GM12878 (cell line): ENCODE results near the gene AMBP. TPM values are rescaled to one million over a fixed set of nuclear protein-coding genes. Genes with fewer than 3 reads are reported as not detected.

Experiments
- ATAC-seq: fragments of 200-7000 bp; cut with Tn5 transposase; 3 replicates; pipeline ENCODE4 v1.9.1; 2020; ENCODE audit warnings: mild to moderate bottlenecking, moderate library complexity
- BruUV-seq: library from RNA; stranded (reverse); fragments of 400-500 nt; replicated peaks from 2 replicates; lab custom pipeline; 2021; lab: Mats Ljungman, UMichigan
- CTCF ChIA-PET: fragments of 300-600 bp; sonication (Branson Sonifier 250); formaldehyde crosslinking; extraction: SDS; loops from one replicate; lab custom pipeline; 2021; ENCODE audit warnings: inconsistent platforms; lab: Yijun Ruan, JAX
- POLR2A ChIA-PET: fragments of 350-600 bp; formaldehyde crosslinking; extraction: SDS; loops from one replicate; lab custom pipeline; 2021; ENCODE audit warnings: inconsistent platforms; lab: Charles Lee
- RAD21 ChIA-PET: fragments of 300-600 bp; sonication (Branson Sonifier 250); formaldehyde crosslinking; loops from one replicate; lab custom pipeline; 2023; ENCODE audit warnings: antibody characterized with exemption; ENCODE audit not compliant: unreplicated experiment; lab: Charles Lee
- SMC1A ChIA-PET: fragments of 300-600 bp; sonication (Branson Sonifier 250); formaldehyde crosslinking; loops from one replicate; lab custom pipeline; 2023; ENCODE audit not compliant: unreplicated experiment, uncharacterized antibody; lab: Charles Lee
- DNase-seq: peaks from one replicate; pipeline ENCODE4 v3.0.0-alpha.2; 2011; ENCODE audit warnings: low read depth, low spot score
- FAIRE-seq: peaks from 3 replicates; lab custom pipeline; 2011; peaks lifted over from hg19 to GRCh38; lab: Jason Lieb, UNC
- H2AFZ ChIP-seq: 2 replicates; pipeline ENCODE4 v1.6.0; 2011; ENCODE audit warnings: low read depth, low read length, control low read depth; ENCODE audit not compliant: control insufficient read depth
- H3K27ac ChIP-seq: 2 replicates; pipeline ENCODE4 v1.5.1; 2011; ENCODE audit warnings: control low read depth; ENCODE audit not compliant: control insufficient read depth, insufficient read depth
- H3K27me3 ChIP-seq, 2 experiments: replicated peaks in 1 of 2; 2 replicates each; pipeline versions ENCODE4 v1.6.0 to v1.6.1; 2011; ENCODE audit warnings: low read length in 1 of 2; ENCODE audit not compliant: control insufficient read depth in 2 of 2, insufficient read depth in 2 of 2
- H3K36me3 ChIP-seq, 2 experiments: 2 replicates each; pipeline ENCODE4 v1.5.1; 2011; ENCODE audit warnings: low read length in 1 of 2; ENCODE audit not compliant: control insufficient read depth in 2 of 2, insufficient read depth in 2 of 2
- H3K4me1 ChIP-seq: 2 replicates; pipeline ENCODE4 v1.6.1; 2011; ENCODE audit warnings: mild to moderate bottlenecking, low read length, moderate library complexity, mixed read lengths; ENCODE audit not compliant: control insufficient read depth, insufficient read depth
- H3K4me2 ChIP-seq: 2 replicates; pipeline ENCODE4 v1.6.0; 2011; ENCODE audit warnings: control low read depth; ENCODE audit not compliant: control insufficient read depth, insufficient read depth
- H3K4me3 ChIP-seq: fragments of 200-600 bp; sonication (generic); 2 replicates; pipeline ENCODE4 v1.5.1; 2016
- H3K79me2 ChIP-seq: 2 replicates; pipeline ENCODE4 v1.6.0; 2011; ENCODE audit warnings: low read length; ENCODE audit not compliant: control insufficient read depth, insufficient read depth
- H3K9ac ChIP-seq: 2 replicates; pipeline ENCODE4 v1.8.0; 2011; ENCODE audit warnings: low read length, control low read depth, mixed read lengths; ENCODE audit not compliant: control insufficient read depth, insufficient read depth
- H3K9me3 ChIP-seq: replicated peaks from 3 replicates; pipeline ENCODE4 v1.5.1; 2011; ENCODE audit warnings: mild to moderate bottlenecking, low read length; ENCODE audit not compliant: control insufficient read depth, insufficient read depth
- H4K20me1 ChIP-seq: 2 replicates; pipeline ENCODE4 v1.6.0; 2011; ENCODE audit not compliant: control insufficient read depth, insufficient read depth
- ATF7 ChIP-seq: fragments of 450-650 bp; IDR thresholded peaks from 2 replicates; pipeline ENCODE4 v1.6.1; 2016; ENCODE audit warnings: low read depth, mild to moderate bottlenecking
- CBX5 ChIP-seq: sonication (generic); IDR thresholded peaks from 2 replicates; pipeline ENCODE4 v1.6.1; 2016; ENCODE audit warnings: low read depth, moderate library complexity, mild to moderate bottlenecking, inconsistent platforms
- KDM1A ChIP-seq: fragments of 200-600 bp; sonication (generic); IDR thresholded peaks from 2 replicates; pipeline ENCODE4 v1.6.1; 2016; ENCODE audit warnings: borderline replicate concordance
- NFYB ChIP-seq: IDR thresholded peaks from 2 replicates; pipeline ENCODE4 v1.6.1; 2011; ENCODE audit warnings: low read depth, mild to moderate bottlenecking, low read length, improper control_type of control experiment, moderate library complexity; ENCODE audit not compliant: insufficient read depth
- PAX8 ChIP-seq: fragments of 450-650 bp; IDR thresholded peaks from 2 replicates; pipeline ENCODE4 v1.6.1; 2017; ENCODE audit warnings: mild to moderate bottlenecking, moderate library complexity
- RB1 ChIP-seq: fragments of 450-650 bp; formaldehyde crosslinking; IDR thresholded peaks from 2 replicates; pipeline ENCODE4 v1.6.1; 2017; ENCODE audit warnings: mild to moderate bottlenecking, borderline replicate concordance
- SMAD1 ChIP-seq: fragments of 450-650 bp; IDR thresholded peaks from 2 replicates; pipeline ENCODE4 v1.6.1; 2018; ENCODE audit warnings: mild to moderate bottlenecking, low read depth; ENCODE audit not compliant: partially characterized antibody
- SP1 ChIP-seq: IDR thresholded peaks from one replicate; pipeline ENCODE4 v1.6.1; 2011; ENCODE audit warnings: low read depth, low read length
- TAF1 ChIP-seq: IDR thresholded peaks from 2 replicates; pipeline ENCODE4 v1.6.1; 2011; ENCODE audit warnings: mild to moderate bottlenecking, low read depth, low read length, borderline replicate concordance
- ZNF217 ChIP-seq: fragments of 450-650 bp; IDR thresholded peaks from 2 replicates; pipeline ENCODE4 v1.6.1; 2017; ENCODE audit warnings: antibody characterized with exemption, mild to moderate bottlenecking
- WGBS: methylation state at CpG from one replicate; pipeline ENCODE4 v1.1.6; 2016; ENCODE audit warnings: low lambda C conversion rate; ENCODE audit not compliant: insufficient replicate concordance, insufficient coverage; ENCODE audit errors: missing lambda C conversion rate; 5-methylcytosine and 5-hydroxymethylcytosine counted together
- in situ Hi-C: fragments of 300-500 bp; cut with MboI; formaldehyde crosslinking; loops from 9 replicates; pipeline ENCODE4 v1.14.3; 2018; ENCODE audit warnings: mixed read lengths
- intact Hi-C: fragments of 100-400 bp; cut with micrococcal nuclease; formaldehyde crosslinking; loops from one replicate; pipeline ENCODE4 v1.14.2; 2022; ENCODE audit not compliant: unreplicated experiment
- polyA plus RNA-seq, 11 experiments: library from polyadenylated mRNA; depleted of rRNA in 4 of 11; unstranded in 6 of 11; stranded (reverse) in 5 of 11; fragments of >200 nt; fragmentation: Nextera tagmentation in 4 of 11; fragmentation: Illumina TruSeq in 1 of 11; extraction: Ambion mirVana in 4 of 11; extraction: Trizol in 1 of 11; gene quantifications; 1 replicate in 1 of 11; 2 replicates in 10 of 11; pipeline versions ENCODE4 v1.2.1 to v1.2.3, GENCODE V29; 2011 to 2016; ENCODE audit warnings: inconsistent platforms in 2 of 11, missing spikeins in 2 of 11, low read depth in 1 of 11
- total RNA-seq, 4 experiments: library from RNA; depleted of rRNA in 3 of 4; stranded (reverse); fragments of >200 nt in 3 of 4; fragmentation: Illumina TruSeq in 1 of 4; extraction: Trizol in 1 of 4; gene quantifications; 2 replicates each; pipeline versions ENCODE4 v1.2.1 to v1.2.3, GENCODE V29; 2013 to 2021
- TF ChIP-seq, protein P1 (sequence below): fragments of 450-650 bp; IDR thresholded peaks from 2 replicates; pipeline ENCODE4 v1.6.1; 2016; ENCODE audit warnings: mild to moderate bottlenecking
- TF ChIP-seq, protein P2 (sequence below): IDR thresholded peaks from 2 replicates; pipeline ENCODE4 v1.6.1; 2011; ENCODE audit warnings: mild to moderate bottlenecking, low read depth, low read length, moderate library complexity; ENCODE audit not compliant: insufficient replicate concordance
- TF ChIP-seq, protein P3 (sequence below): fragments of 450-650 bp; IDR thresholded peaks from 2 replicates; pipeline ENCODE4 v1.6.1; 2014; ENCODE audit warnings: mild to moderate bottlenecking
- TF ChIP-seq, protein P4 (sequence below): IDR thresholded peaks from 2 replicates; pipeline ENCODE4 v1.6.1; 2012; ENCODE audit warnings: low read depth, low read length, improper control_type of control experiment
- TF ChIP-seq, protein P5 (sequence below): fragments of 450-650 bp; conservative IDR thresholded peaks from 2 replicates; pipeline ENCODE4 v1.6.1; 2017; ENCODE audit warnings: mild to moderate bottlenecking, moderate library complexity
- TF ChIP-seq, protein P6 (sequence below): fragments of 450-650 bp; IDR thresholded peaks from 2 replicates; pipeline ENCODE4 v1.6.1; 2016; ENCODE audit warnings: mild to moderate bottlenecking

Gene AMBP
- total and polyA plus RNA-seq, 10 of the 15 experiments (the other 5 are each of a cell fraction or from before 2014, with no cell fraction given) = 0.11 to 2.3 (median 0.18) TPM; not detected in 7

DNA sequence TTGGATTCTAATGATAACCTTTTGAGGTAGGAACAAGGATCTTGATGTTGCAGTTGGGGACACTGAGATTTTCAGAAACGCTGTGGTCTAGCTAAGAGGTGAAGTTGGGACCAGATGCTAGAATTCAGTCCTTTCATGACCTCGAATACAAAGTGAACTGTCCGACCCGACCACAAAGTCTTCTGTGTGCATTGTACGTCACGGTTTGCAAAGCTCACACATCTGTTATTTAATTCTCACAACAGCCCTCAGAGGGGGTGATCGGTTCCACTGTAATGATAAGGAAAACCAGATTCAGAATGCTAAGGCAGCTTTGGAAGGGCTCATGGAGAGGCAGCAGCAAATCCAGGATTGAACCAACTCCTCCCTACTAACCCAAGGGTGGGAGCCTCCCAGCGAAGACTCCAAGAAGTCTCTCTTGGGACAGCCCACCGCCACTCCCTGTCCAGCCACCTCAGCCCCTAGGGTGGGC, 37.6 kb upstream of the AMBP start (continued):
- TF ChIP-seq, protein P1, sequence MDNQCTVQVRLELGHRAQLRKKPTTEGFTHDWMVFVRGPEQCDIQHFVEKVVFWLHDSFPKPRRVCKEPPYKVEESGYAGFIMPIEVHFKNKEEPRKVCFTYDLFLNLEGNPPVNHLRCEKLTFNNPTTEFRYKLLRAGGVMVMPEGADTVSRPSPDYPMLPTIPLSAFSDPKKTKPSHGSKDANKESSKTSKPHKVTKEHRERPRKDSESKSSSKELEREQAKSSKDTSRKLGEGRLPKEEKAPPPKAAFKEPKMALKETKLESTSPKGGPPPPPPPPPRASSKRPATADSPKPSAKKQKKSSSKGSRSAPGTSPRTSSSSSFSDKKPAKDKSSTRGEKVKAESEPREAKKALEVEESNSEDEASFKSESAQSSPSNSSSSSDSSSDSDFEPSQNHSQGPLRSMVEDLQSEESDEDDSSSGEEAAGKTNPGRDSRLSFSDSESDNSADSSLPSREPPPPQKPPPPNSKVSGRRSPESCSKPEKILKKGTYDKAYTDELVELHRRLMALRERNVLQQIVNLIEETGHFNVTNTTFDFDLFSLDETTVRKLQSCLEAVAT = no peak
- TF ChIP-seq RB1 (no peak), SMAD1 (no peak)
- TF ChIP-seq, protein P2, sequence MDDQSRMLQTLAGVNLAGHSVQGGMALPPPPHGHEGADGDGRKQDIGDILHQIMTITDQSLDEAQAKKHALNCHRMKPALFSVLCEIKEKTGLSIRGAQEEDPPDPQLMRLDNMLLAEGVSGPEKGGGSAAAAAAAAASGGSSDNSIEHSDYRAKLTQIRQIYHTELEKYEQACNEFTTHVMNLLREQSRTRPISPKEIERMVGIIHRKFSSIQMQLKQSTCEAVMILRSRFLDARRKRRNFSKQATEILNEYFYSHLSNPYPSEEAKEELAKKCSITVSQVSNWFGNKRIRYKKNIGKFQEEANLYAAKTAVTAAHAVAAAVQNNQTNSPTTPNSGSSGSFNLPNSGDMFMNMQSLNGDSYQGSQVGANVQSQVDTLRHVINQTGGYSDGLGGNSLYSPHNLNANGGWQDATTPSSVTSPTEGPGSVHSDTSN = no peak
- TF ChIP-seq, protein P3, sequence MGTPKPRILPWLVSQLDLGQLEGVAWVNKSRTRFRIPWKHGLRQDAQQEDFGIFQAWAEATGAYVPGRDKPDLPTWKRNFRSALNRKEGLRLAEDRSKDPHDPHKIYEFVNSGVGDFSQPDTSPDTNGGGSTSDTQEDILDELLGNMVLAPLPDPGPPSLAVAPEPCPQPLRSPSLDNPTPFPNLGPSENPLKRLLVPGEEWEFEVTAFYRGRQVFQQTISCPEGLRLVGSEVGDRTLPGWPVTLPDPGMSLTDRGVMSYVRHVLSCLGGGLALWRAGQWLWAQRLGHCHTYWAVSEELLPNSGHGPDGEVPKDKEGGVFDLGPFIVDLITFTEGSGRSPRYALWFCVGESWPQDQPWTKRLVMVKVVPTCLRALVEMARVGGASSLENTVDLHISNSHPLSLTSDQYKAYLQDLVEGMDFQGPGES = no peak

DNA sequence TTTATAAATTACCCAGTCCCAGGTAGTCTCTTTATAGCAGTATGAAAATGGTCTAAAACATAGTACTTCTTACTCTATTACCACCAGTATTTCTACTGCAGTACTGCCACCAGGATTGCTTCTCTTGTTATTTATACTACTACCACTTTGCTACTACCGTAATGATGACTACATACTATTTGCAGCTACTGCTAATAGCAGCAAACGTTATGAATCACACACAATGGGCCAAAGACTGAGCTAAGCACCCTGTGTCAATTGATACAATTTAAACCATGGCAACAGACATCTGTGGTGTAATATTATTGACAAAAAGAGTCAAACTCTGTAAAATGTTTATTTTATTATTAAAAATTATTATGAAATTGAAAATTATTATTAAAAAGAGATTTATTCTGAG, 36.3 kb upstream of the AMBP start:
- H3K27ac ChIP-seq = no peak overlapping the region
- no peak overlapping the region for H3K4me2 ChIP-seq
- H3K9ac ChIP-seq = no peak overlapping the region
- H3K27me3 ChIP-seq = peaks cover 2 to 6% of the 10 kb centered on the region in 2 experiments; a peak in 3 of 4 replicates
- WGBS = 0% methylated on average over 2 of the region's 2 CpGs
- no peaks in the 10 kb centered on the region for H3K4me1 ChIP-seq
- in situ Hi-C loops = no loop called here
- RAD21 ChIA-PET = no interaction called here
- DNase-seq = no peak
- no peaks in the 10 kb centered on the region for H3K9me3 ChIP-seq
- CTCF ChIA-PET = no interaction called here
- POLR2A ChIA-PET = no interaction called here
- intact Hi-C loops = no loop called here
- no peak overlapping the region for H3K4me3 ChIP-seq
- SMC1A ChIA-PET = no interaction called here
- no peak for ATAC-seq
- no peaks in the 10 kb centered on the region for H4K20me1 ChIP-seq
- no peak overlapping the region for H2AFZ ChIP-seq
- BruUV-seq = no TSS peak
- no peaks in the 10 kb centered on the region for H3K79me2 ChIP-seq
- FAIRE-seq = no peak
- H3K36me3 ChIP-seq = no peaks in the 10 kb centered on the region
- TF ChIP-seq, protein P4, sequence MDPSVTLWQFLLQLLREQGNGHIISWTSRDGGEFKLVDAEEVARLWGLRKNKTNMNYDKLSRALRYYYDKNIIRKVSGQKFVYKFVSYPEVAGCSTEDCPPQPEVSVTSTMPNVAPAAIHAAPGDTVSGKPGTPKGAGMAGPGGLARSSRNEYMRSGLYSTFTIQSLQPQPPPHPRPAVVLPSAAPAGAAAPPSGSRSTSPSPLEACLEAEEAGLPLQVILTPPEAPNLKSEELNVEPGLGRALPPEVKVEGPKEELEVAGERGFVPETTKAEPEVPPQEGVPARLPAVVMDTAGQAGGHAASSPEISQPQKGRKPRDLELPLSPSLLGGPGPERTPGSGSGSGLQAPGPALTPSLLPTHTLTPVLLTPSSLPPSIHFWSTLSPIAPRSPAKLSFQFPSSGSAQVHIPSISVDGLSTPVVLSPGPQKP = no peak
- TF ChIP-seq TAF1 (no peak), PAX8 (no peak), ZNF217 (no peak), KDM1A (no peak), ATF7 (no peak), SP1 (no peak), NFYB (no peak), CBX5 (no peak)
- TF ChIP-seq, protein P5, sequence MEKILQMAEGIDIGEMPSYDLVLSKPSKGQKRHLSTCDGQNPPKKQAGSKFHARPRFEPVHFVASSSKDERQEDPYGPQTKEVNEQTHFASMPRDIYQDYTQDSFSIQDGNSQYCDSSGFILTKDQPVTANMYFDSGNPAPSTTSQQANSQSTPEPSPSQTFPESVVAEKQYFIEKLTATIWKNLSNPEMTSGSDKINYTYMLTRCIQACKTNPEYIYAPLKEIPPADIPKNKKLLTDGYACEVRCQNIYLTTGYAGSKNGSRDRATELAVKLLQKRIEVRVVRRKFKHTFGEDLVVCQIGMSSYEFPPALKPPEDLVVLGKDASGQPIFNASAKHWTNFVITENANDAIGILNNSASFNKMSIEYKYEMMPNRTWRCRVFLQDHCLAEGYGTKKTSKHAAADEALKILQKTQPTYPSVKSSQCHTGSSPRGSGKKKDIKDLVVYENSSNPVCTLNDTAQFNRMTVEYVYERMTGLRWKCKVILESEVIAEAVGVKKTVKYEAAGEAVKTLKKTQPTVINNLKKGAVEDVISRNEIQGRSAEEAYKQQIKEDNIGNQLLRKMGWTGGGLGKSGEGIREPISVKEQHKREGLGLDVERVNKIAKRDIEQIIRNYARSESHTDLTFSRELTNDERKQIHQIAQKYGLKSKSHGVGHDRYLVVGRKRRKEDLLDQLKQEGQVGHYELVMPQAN = no peak
- TF ChIP-seq, protein P6, sequence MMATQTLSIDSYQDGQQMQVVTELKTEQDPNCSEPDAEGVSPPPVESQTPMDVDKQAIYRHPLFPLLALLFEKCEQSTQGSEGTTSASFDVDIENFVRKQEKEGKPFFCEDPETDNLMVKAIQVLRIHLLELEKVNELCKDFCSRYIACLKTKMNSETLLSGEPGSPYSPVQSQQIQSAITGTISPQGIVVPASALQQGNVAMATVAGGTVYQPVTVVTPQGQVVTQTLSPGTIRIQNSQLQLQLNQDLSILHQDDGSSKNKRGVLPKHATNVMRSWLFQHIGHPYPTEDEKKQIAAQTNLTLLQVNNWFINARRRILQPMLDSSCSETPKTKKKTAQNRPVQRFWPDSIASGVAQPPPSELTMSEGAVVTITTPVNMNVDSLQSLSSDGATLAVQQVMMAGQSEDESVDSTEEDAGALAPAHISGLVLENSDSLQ = no peak
